Endothelial cell (in vitro differentiated cells): ENCODE data around the gene GDPD5. TPM values are rescaled to one million over a fixed set of nuclear protein-coding genes. Genes with fewer than 3 reads are reported as not detected.
A peak's percentile ranks its signal among the peaks of the same experiment; 100 is the strongest.

Experiments used
- DNase-seq: peaks from one replicate; pipeline ENCODE4 v3.0.0; 2021; ENCODE audit warnings: low spot score
- H3K27ac Mint-ChIP-seq: one replicate; pipeline ENCODE4 v1.8.0; 2021; ENCODE audit warnings: mixed read lengths, inconsistent platforms; ENCODE audit not compliant: unreplicated experiment
- H3K27me3 Mint-ChIP-seq: one replicate; pipeline ENCODE4 v1.8.0; 2021; ENCODE audit warnings: mild to moderate bottlenecking, moderate library complexity, mixed read lengths, inconsistent platforms; ENCODE audit not compliant: unreplicated experiment
- H3K36me3 Mint-ChIP-seq: one replicate; pipeline ENCODE4 v1.8.0; 2021; ENCODE audit warnings: mild to moderate bottlenecking, low read depth, mixed read lengths, inconsistent platforms; ENCODE audit not compliant: unreplicated experiment
- H3K4me1 Mint-ChIP-seq: one replicate; pipeline ENCODE4 v1.8.0; 2021; ENCODE audit warnings: mild to moderate bottlenecking, mixed read lengths, inconsistent platforms; ENCODE audit not compliant: unreplicated experiment
- H3K4me3 Mint-ChIP-seq: one replicate; pipeline ENCODE4 v1.8.0; 2021; ENCODE audit warnings: mild to moderate bottlenecking, mixed read lengths, inconsistent platforms; ENCODE audit not compliant: unreplicated experiment
- H3K9me3 Mint-ChIP-seq: one replicate; pipeline ENCODE4 v1.8.0; 2021; ENCODE audit warnings: mixed read lengths, inconsistent platforms; ENCODE audit not compliant: unreplicated experiment
- long read RNA-seq: library from polyadenylated mRNA; unstranded; transcript quantifications from one replicate; pipeline ENCODE4 v2.0.0, GENCODE V29; 2020; ENCODE audit not compliant: unreplicated experiment
- total RNA-seq: library from RNA; stranded (reverse); fragmentation: NEBNext Ultra II Directional; extraction: Animal tissue kit (Norgen Biotek cat#: 25700); gene quantifications from one replicate; pipeline ENCODE4 v1.2.1, GENCODE V29; 2021; ENCODE audit not compliant: unreplicated experiment
- TF ChIP-seq, protein P1 (sequence below): fragments of 200-600 bp; sonication (generic); IDR thresholded peaks from one replicate; pipeline ENCODE4 v1.5.0; 2021; ENCODE audit warnings: antibody characterized with exemption; ENCODE audit not compliant: unreplicated experiment

GDPD5 gene
- total RNA-seq, result 674 TPM
- long read RNA-seq, transcript GDPD5-201 (17 exons, 3,523 nt), result major isoform, 20 of 88 reads
- long read RNA-seq, partial matches to known transcripts, result 30 of 88 reads
- long read RNA-seq, other reads (novel, unspliced or antisense), result 38 of 88 reads

- TF ChIP-seq, protein P1, sequence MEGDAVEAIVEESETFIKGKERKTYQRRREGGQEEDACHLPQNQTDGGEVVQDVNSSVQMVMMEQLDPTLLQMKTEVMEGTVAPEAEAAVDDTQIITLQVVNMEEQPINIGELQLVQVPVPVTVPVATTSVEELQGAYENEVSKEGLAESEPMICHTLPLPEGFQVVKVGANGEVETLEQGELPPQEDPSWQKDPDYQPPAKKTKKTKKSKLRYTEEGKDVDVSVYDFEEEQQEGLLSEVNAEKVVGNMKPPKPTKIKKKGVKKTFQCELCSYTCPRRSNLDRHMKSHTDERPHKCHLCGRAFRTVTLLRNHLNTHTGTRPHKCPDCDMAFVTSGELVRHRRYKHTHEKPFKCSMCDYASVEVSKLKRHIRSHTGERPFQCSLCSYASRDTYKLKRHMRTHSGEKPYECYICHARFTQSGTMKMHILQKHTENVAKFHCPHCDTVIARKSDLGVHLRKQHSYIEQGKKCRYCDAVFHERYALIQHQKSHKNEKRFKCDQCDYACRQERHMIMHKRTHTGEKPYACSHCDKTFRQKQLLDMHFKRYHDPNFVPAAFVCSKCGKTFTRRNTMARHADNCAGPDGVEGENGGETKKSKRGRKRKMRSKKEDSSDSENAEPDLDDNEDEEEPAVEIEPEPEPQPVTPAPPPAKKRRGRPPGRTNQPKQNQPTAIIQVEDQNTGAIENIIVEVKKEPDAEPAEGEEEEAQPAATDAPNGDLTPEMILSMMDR, result peak; percentile 47
Observed at GRCh38 chr11:75525433-75526191, at the start of gene GDPD5. Gene GDPD5 (minus strand): TSS chr11:75525941. CDS start chr11:75477735, 48,206 bp downstream.

GRCh38 chr11:75574698-75575602, 49.2 kb upstream of the GDPD5 start:
- peak overlapping the region; percentile 36 for H3K27ac Mint-ChIP-seq

More at GRCh38 chr11:75525433-75526191, at the start of gene GDPD5:
- H3K27me3 Mint-ChIP-seq, result peaks cover 11% of the 10 kb centered on the region
- no peaks in the 10 kb centered on the region for H3K9me3 Mint-ChIP-seq
- H3K4me1 Mint-ChIP-seq, result peaks cover 68% of the 10 kb centered on the region
- peaks cover 46% of the 10 kb centered on the region for H3K36me3 Mint-ChIP-seq
- peak within 1 kb of the TSS; percentile 98 for H3K4me3 Mint-ChIP-seq
- peak within 1 kb of the TSS; percentile 88 for H3K27ac Mint-ChIP-seq
- DNase-seq, result peak; percentile 94

DNA sequence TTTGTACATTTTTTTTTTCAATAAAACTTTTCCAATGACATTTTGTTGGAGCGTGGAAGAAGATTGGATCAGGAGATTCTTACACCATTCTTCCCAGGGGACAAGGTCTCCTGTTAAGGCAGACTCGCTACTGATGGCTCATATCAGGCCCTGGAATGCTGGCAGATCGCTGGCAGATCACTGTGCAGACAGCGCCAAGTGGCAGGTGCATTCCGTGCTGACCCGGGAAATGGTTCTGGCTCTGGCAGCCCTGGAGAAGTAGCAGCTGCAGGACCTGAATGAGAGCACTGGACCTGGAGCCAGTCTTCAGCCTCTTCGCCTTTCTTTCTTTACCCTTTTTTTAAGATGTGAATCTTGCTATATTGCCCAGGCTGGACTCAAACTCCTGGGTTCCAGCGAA, 47.0 kb upstream of the GDPD5 start:
- peaks cover 46% of the 10 kb centered on the region for H3K4me1 Mint-ChIP-seq
- TF ChIP-seq, protein P1, result no peak
- H3K4me3 Mint-ChIP-seq, result peak overlapping the region; percentile 56
- peak overlapping the region; percentile 30 for H3K27ac Mint-ChIP-seq
- DNase-seq, result no peak
- peaks cover 11% of the 10 kb centered on the region for H3K27me3 Mint-ChIP-seq
- H3K36me3 Mint-ChIP-seq, result peaks cover 44% of the 10 kb centered on the region
- H3K9me3 Mint-ChIP-seq, result no peaks in the 10 kb centered on the region

More at GRCh38 chr11:75574698-75575602, 49.2 kb upstream of the GDPD5 start:
- no peak for DNase-seq
- Mint-ChIP-seq H3K4me3 (no peak overlapping the region), H3K27me3 (peaks cover 11% of the 10 kb centered on the region), H3K9me3 (no peaks in the 10 kb centered on the region), H3K4me1 (peaks cover 33% of the 10 kb centered on the region), H3K36me3 (peaks cover 32% of the 10 kb centered on the region)
- TF ChIP-seq, protein P1, result no peak

DNA sequence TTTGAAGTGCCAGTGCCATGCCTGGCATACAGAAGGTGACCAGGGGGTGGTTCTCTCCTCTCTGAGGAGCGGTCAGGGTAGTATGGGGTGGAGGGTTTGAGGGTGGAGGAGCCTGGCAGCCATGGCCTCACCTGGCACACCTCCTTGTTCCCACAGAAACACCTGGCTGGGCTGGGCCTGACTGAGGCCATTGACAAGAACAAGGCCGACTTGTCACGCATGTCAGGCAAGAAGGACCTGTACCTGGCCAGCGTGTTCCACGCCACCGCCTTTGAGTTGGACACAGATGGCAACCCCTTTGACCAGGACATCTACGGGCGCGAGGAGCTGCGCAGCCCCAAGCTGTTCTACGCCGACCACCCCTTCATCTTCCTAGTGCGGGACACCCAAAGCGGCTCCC, 45.9 kb upstream of the GDPD5 start:
- Mint-ChIP-seq H3K27ac (peak overlapping the region; percentile 5), H3K9me3 (no peaks in the 10 kb centered on the region), H3K4me3 (no peak overlapping the region), H3K4me1 (peaks cover 40% of the 10 kb centered on the region), H3K36me3 (peaks cover 44% of the 10 kb centered on the region), H3K27me3 (peaks cover 12% of the 10 kb centered on the region)
- DNase-seq, result no peak
- TF ChIP-seq, protein P1, result no peak
